ENCODE data around the gene ARHGAP11A. TPM values are rescaled to one million over a fixed set of nuclear protein-coding genes. Genes with fewer than 3 reads are reported as not detected.

The ARHGAP11A gene
- total and polyA plus RNA-seq, 4 donors = 0.42 to 20.6 (median 0.98) TPM

GRCh38 chr15:32656091-32656490, 40.8 kb downstream of the ARHGAP11A start:
- H3K9me3 ChIP-seq (ENCODE audit: control insufficient read depth in 4 of 4, low read length in 3 of 4) = no peaks in the 10 kb centered on the region
- DNase-seq (ENCODE audit: low spot score) = no peak
- H3K9ac ChIP-seq (ENCODE audit: low read depth in 1 of 2, low read length in 2 of 2) = no peak overlapping the region
- H3K36me3 ChIP-seq (ENCODE audit: control insufficient read depth in 4 of 4, insufficient read depth in 3 of 4, low read depth in 1 of 4, low read length in 3 of 4) = no peaks in the 10 kb centered on the region
- TF ChIP-seq NR2F2 (IDR thresholded peaks at IDR 0.05) (no peak), HNF4A (conservative IDR thresholded peaks at IDR 0.05) (no peak), MAX (IDR thresholded peaks at IDR 0.05) (no peak), FOXA1 (IDR thresholded peaks at IDR 0.05) (no peak), GABPA (IDR thresholded peaks at IDR 0.05 in 1 of 2, conservative IDR thresholded peaks at IDR 0.05 in 1 of 2) (no peak), JUND (IDR thresholded peaks at IDR 0.05) (no peak), HNF4G (IDR thresholded peaks at IDR 0.05) (no peak), EGR1 (IDR thresholded peaks at IDR 0.05; ENCODE audit: low read depth in 2 of 2) (no peak), TAF1 (conservative IDR thresholded peaks at IDR 0.05) (no peak), SP1 (IDR thresholded peaks at IDR 0.05) (no peak), RAD21 (IDR thresholded peaks at IDR 0.05) (no peak), ATF3 (IDR thresholded peaks at IDR 0.05) (no peak), YY1 (IDR thresholded peaks at IDR 0.05) (no peak), REST (IDR thresholded peaks at IDR 0.05) (no peak), CTCF (IDR thresholded peaks at IDR 0.05; ENCODE audit: low read depth, low read length, missing input control) (no peak), RXRA (IDR thresholded peaks at IDR 0.05) (no peak), ZBTB33 (IDR thresholded peaks at IDR 0.05) (no peak), FOXA2 (IDR thresholded peaks at IDR 0.05) (no peak)
- no peaks in the 10 kb centered on the region for H3K27me3 ChIP-seq (ENCODE audit: control insufficient read depth in 4 of 4, insufficient read depth in 4 of 4, low read length in 3 of 4)
- WGBS = 70% methylated on average over 4 of the region's 4 CpGs
- no peak overlapping the region for H3K27ac ChIP-seq (ENCODE audit: low read depth in 1 of 2, low read length in 2 of 2)
- H3K4me3 ChIP-seq (ENCODE audit: low read depth in 1 of 3, low read length in 3 of 3) = no peak overlapping the region
- H3K4me1 ChIP-seq (ENCODE audit: control insufficient read depth in 4 of 4, insufficient read depth in 4 of 4, low read length in 3 of 4) = peaks cover 0 to 9% (median 0%) of the 10 kb centered on the region in 4 donors
